Thyroid gland (tissue), 4 donors: ENCODE data around the gene PAX1.

Experiments
- POLR2A ChIP-seq, 2 donors: fragments of 450-650 bp; IDR thresholded peaks; one replicate each; pipeline ENCODE4 v1.6.1; 2017; ENCODE audit warnings: antibody characterized with exemption in 2 of 2, mild to moderate bottlenecking in 2 of 2, moderate library complexity in 1 of 2
- TF ChIP-seq, protein P1 (sequence below), 6 experiments: fragments of 200-600 bp in 3 of 6; fragments of 450-650 bp in 3 of 6; sonication (generic) in 3 of 6; IDR thresholded peaks; one replicate each; pipeline ENCODE4 v1.5.1; 2016 to 2019; ENCODE audit warnings: antibody characterized with exemption in 6 of 6, mild to moderate bottlenecking in 2 of 6, inconsistent platforms in 1 of 6, moderate library complexity in 1 of 6

GRCh38 chr20:21681922-21682318 is 23.5 kb upstream of the PAX1 start:
- TF ChIP-seq, protein P1, sequence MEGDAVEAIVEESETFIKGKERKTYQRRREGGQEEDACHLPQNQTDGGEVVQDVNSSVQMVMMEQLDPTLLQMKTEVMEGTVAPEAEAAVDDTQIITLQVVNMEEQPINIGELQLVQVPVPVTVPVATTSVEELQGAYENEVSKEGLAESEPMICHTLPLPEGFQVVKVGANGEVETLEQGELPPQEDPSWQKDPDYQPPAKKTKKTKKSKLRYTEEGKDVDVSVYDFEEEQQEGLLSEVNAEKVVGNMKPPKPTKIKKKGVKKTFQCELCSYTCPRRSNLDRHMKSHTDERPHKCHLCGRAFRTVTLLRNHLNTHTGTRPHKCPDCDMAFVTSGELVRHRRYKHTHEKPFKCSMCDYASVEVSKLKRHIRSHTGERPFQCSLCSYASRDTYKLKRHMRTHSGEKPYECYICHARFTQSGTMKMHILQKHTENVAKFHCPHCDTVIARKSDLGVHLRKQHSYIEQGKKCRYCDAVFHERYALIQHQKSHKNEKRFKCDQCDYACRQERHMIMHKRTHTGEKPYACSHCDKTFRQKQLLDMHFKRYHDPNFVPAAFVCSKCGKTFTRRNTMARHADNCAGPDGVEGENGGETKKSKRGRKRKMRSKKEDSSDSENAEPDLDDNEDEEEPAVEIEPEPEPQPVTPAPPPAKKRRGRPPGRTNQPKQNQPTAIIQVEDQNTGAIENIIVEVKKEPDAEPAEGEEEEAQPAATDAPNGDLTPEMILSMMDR (IDR thresholded peaks at IDR 0.05) = no peak
- no peak for TF ChIP-seq POLR2A (IDR thresholded peaks at IDR 0.05)
